ENCODE data around the gene SOCS3.

The SOCS3 gene

GRCh38 chr17:78391051-78391431 is 31.2 kb upstream of the SOCS3 start:
- no peak for DNase-seq (ENCODE audit: low read depth in 1 of 2, low spot score in 1 of 2)

- no peak for DNase-seq (ENCODE audit: low read depth in 1 of 2, low spot score in 1 of 2)
These were observed 30.6 kb upstream of the SOCS3 start for GRCh38 chr17:78390241-78391050.

- no peak for DNase-seq (ENCODE audit: low read depth in 1 of 2, low spot score in 1 of 2)
These were observed 28.4 kb upstream of the SOCS3 start for GRCh38 chr17:78387977-78388941.

GRCh38 chr17:78384479-78385175 is 24.8 kb upstream of the SOCS3 start:
- DNase-seq (ENCODE audit: low read depth in 1 of 2, low spot score in 1 of 2), result no peak

- DNase-seq (ENCODE audit: low read depth in 1 of 2, low spot score in 1 of 2), result peak; percentile 11 to 44
These were observed 24.0 kb upstream of the SOCS3 start for GRCh38 chr17:78383725-78384471.

GRCh38 chr17:78381601-78382232 is 21.8 kb upstream of the SOCS3 start:
- DNase-seq (ENCODE audit: low read depth in 1 of 2, low spot score in 1 of 2), result peak in 1 of 2 donors; percentile 35

GRCh38 chr17:78380370-78380769 is 20.5 kb upstream of the SOCS3 start:
- no peak for DNase-seq (ENCODE audit: low read depth in 1 of 2, low spot score in 1 of 2)

GRCh38 chr17:78379131-78379491 is 19.2 kb upstream of the SOCS3 start:
- no peak for DNase-seq (ENCODE audit: low read depth in 1 of 2, low spot score in 1 of 2)

- peak; percentile 73 to 75 for DNase-seq (ENCODE audit: low read depth in 1 of 2, low spot score in 1 of 2)
These were observed 18.6 kb upstream of the SOCS3 start, which contains the start of gene PGS1 for GRCh38 chr17:78378225-78379130. Gene PGS1, plus strand, starts transcription at chr17:78378649. Its CDS starts 17 bp downstream, at chr17:78378666.

- no peak for DNase-seq (ENCODE audit: low read depth in 1 of 2, low spot score in 1 of 2)
These were observed 18.0 kb upstream of the SOCS3 start for GRCh38 chr17:78377858-78378224.

- no peak for DNase-seq (ENCODE audit: low read depth in 1 of 2, low spot score in 1 of 2)
These were observed 16.3 kb upstream of the SOCS3 start for GRCh38 chr17:78376161-78376560.

- no peak for DNase-seq (ENCODE audit: low read depth in 1 of 2, low spot score in 1 of 2)
These were observed 15.7 kb upstream of the SOCS3 start for GRCh38 chr17:78375401-78376151.

- no peak for DNase-seq (ENCODE audit: low read depth in 1 of 2, low spot score in 1 of 2)
These were observed 14.9 kb upstream of the SOCS3 start for GRCh38 chr17:78374631-78375274.

GRCh38 chr17:78374189-78374588 is 14.3 kb upstream of the SOCS3 start:
- DNase-seq (ENCODE audit: low read depth in 1 of 2, low spot score in 1 of 2), result no peak

- no peak for DNase-seq (ENCODE audit: low read depth in 1 of 2, low spot score in 1 of 2)
These were observed 13.0 kb upstream of the SOCS3 start for GRCh38 chr17:78372841-78373240.

GRCh38 chr17:78371056-78371455 is 11.2 kb upstream of the SOCS3 start:
- DNase-seq (ENCODE audit: low read depth in 1 of 2, low spot score in 1 of 2), result no peak

- no peak for DNase-seq (ENCODE audit: low read depth in 1 of 2, low spot score in 1 of 2)
These were observed 10.0 kb upstream of the SOCS3 start for GRCh38 chr17:78369791-78370381.

Measured in activated T-helper 1 cell treated with anti-CD3 and anti-CD28 coated beads, Interleukin-2, amount 50 U/mL, for 16 hours (primary cell).